Measurements from ENCODE around the gene ZFYVE19. TPM values are rescaled to one million over a fixed set of nuclear protein-coding genes. Genes with fewer than 3 reads are reported as not detected.

ZFYVE19 gene
- total RNA-seq, 2 donors from 2014 or later, result 27.0 to 29.3 TPM

- ATAC-seq (no peak), DNase-seq (no peak)
- H3K27ac ChIP-seq, result peak overlapping the region in 3 of 4 donors; percentile 73 to 89 (median 87)
- TF ChIP-seq POLR2A (IDR thresholded peaks at IDR 0.05) (no peak), CTCF (IDR thresholded peaks at IDR 0.05) (no peak)
- H3K9me3 ChIP-seq, result no peaks in the 10 kb centered on the region
- peaks cover 28% of the 10 kb centered on the region for H3K4me1 ChIP-seq
- WGBS, 2 donors, result 7 to 57% methylated on average over 15 to 19 of the region's 19 CpGs
- H3K4me3 ChIP-seq, result peak overlapping the region; percentile 70 to 74
- H3K36me3 ChIP-seq (replicated peaks in 1 of 2; ENCODE audit: insufficient read depth in 1 of 2, low read depth in 2 of 2), result peaks cover 0 to 5% of the 10 kb centered on the region in 2 donors
- intact Hi-C loops (cut with DNase I), result no loop called here
- H3K27me3 ChIP-seq, result no peaks in the 10 kb centered on the region
These were observed 1.1 kb downstream of the ZFYVE19 start for GRCh38 chr15:40807888-40808461.

GRCh38 chr15:40808861-40809450, 2.1 kb downstream of the ZFYVE19 start:
- no peak for ATAC-seq
- Histone ChIP-seq H3K27ac (no peak overlapping the region), H3K27me3 (no peaks in the 10 kb centered on the region), H3K4me3 (no peak overlapping the region), H3K9me3 (no peaks in the 10 kb centered on the region), H3K4me1 (peaks cover 23% of the 10 kb centered on the region), H3K36me3 (replicated peaks in 1 of 2; ENCODE audit: insufficient read depth in 1 of 2, low read depth in 2 of 2) (peaks cover 0 to 5% of the 10 kb centered on the region in 2 donors)
- no peak for TF ChIP-seq POLR2A (IDR thresholded peaks at IDR 0.05)
- TF ChIP-seq CTCF (IDR thresholded peaks at IDR 0.05), result no peak
- DNase-seq, result no peak
- intact Hi-C loops (cut with DNase I), result no loop called here
- 62 to 83% methylated on average over 8 of the region's 8 CpGs for WGBS, 2 donors

GRCh38 chr15:40812721-40813425, 6.0 kb downstream of the ZFYVE19 start:
- H3K27ac ChIP-seq, result no peak overlapping the region
- WGBS, 2 donors, result 93 to 94% methylated on average over 12 of the region's 12 CpGs
- ATAC-seq, result no peak
- H3K36me3 ChIP-seq (replicated peaks in 1 of 2; ENCODE audit: insufficient read depth in 1 of 2, low read depth in 2 of 2), result peaks cover 0 to 5% of the 10 kb centered on the region in 2 donors
- no peak for TF ChIP-seq CTCF (IDR thresholded peaks at IDR 0.05)
- TF ChIP-seq POLR2A (IDR thresholded peaks at IDR 0.05), result no peak
- no peak for DNase-seq
- peaks cover 10% of the 10 kb centered on the region for H3K4me1 ChIP-seq
- no peak overlapping the region for H3K4me3 ChIP-seq
- intact Hi-C loops (cut with DNase I), result no loop called here
- no peaks in the 10 kb centered on the region for H3K9me3 ChIP-seq
- no peaks in the 10 kb centered on the region for H3K27me3 ChIP-seq

GRCh38 chr15:40815042-40815698, 8.3 kb downstream of the ZFYVE19 start:
- no peak overlapping the region for H3K27ac ChIP-seq
- no peak for ATAC-seq

More at GRCh38 chr15:40815042-40815698, 8.3 kb downstream of the ZFYVE19 start:
- intact Hi-C loops (cut with DNase I), result no loop called here
- no peak overlapping the region for H3K4me3 ChIP-seq
- WGBS, 2 donors, result 40 to 61% methylated on average over 4 of the region's 4 CpGs
- no peaks in the 10 kb centered on the region for H3K9me3 ChIP-seq
- peaks cover 0 to 5% of the 10 kb centered on the region in 2 donors for H3K36me3 ChIP-seq (replicated peaks in 1 of 2; ENCODE audit: insufficient read depth in 1 of 2, low read depth in 2 of 2)
- no peaks in the 10 kb centered on the region for H3K4me1 ChIP-seq
- TF ChIP-seq CTCF (IDR thresholded peaks at IDR 0.05) (no peak), POLR2A (IDR thresholded peaks at IDR 0.05) (no peak)
- no peaks in the 10 kb centered on the region for H3K27me3 ChIP-seq
- DNase-seq, result peak in 3 of 4 donors; percentile 9 to 50 (median 32)
